MM.1S (cell line): Measurements from ENCODE around the gene TMEM143.

Experiments used
- DNase-seq: peaks from one replicate; pipeline ENCODE4 v3.0.0-alpha.2; 2015
- H2AFZ ChIP-seq: fragments of 300-600 bp; sonication (generic); 2 replicates; pipeline ENCODE4 v1.6.0; 2016; ENCODE audit warnings: antibody characterized with exemption, low read length
- H3F3A ChIP-seq: fragments of 300-600 bp; sonication (generic); 2 replicates; pipeline ENCODE4 v1.6.1; 2016; ENCODE audit warnings: mild to moderate bottlenecking, antibody characterized with exemption, low read length, moderate library complexity, mixed read lengths; ENCODE audit not compliant: insufficient read depth
- H3K27ac ChIP-seq: fragments of 300-600 bp; sonication (generic); 2 replicates; pipeline ENCODE4 v1.5.1; 2016; ENCODE audit warnings: mild to moderate bottlenecking, low read length
- H3K27me3 ChIP-seq: fragments of 300-600 bp; sonication (generic); replicated peaks from 2 replicates; pipeline ENCODE4 v1.6.0; 2016; ENCODE audit warnings: low read length; ENCODE audit not compliant: insufficient read depth
- H3K36me3 ChIP-seq: fragments of 300-600 bp; sonication (generic); replicated peaks from 2 replicates; pipeline ENCODE4 v1.6.1; 2016; ENCODE audit warnings: mild to moderate bottlenecking, low read length, mixed read lengths; ENCODE audit not compliant: insufficient read depth
- H3K4me1 ChIP-seq: fragments of 300-600 bp; sonication (generic); 2 replicates; pipeline ENCODE4 v1.6.1; 2016; ENCODE audit warnings: low read length, mixed read lengths
- H3K4me2 ChIP-seq: fragments of 300-600 bp; sonication (generic); 2 replicates; pipeline ENCODE4 v1.6.0; 2016; ENCODE audit warnings: low read depth, low read length
- H3K4me3 ChIP-seq: fragments of 300-600 bp; sonication (generic); 2 replicates; pipeline ENCODE4 v1.5.1; 2016; ENCODE audit warnings: low read length, mixed read lengths
- H3K79me2 ChIP-seq: fragments of 300-600 bp; sonication (generic); 2 replicates; pipeline ENCODE4 v1.6.1; 2016; ENCODE audit warnings: mixed run types, low read length, mixed read lengths
- H3K9ac ChIP-seq: fragments of 300-600 bp; sonication (generic); 2 replicates; pipeline ENCODE4 v1.6.1; 2016; ENCODE audit warnings: low read length, mixed read lengths
- H3K9me2 ChIP-seq: fragments of 300-600 bp; sonication (generic); replicated peaks from 2 replicates; pipeline ENCODE4 v1.6.1; 2016; ENCODE audit warnings: mild to moderate bottlenecking, low read length, mixed read lengths; ENCODE audit not compliant: insufficient read depth
- H3K9me3 ChIP-seq: fragments of 300-600 bp; sonication (generic); replicated peaks from 2 replicates; pipeline ENCODE4 v1.6.1; 2016; ENCODE audit warnings: mild to moderate bottlenecking, low read length, mixed read lengths; ENCODE audit not compliant: insufficient read depth
- H4K20me1 ChIP-seq: fragments of 300-600 bp; sonication (generic); 2 replicates; pipeline ENCODE4 v1.6.1; 2016; ENCODE audit warnings: mild to moderate bottlenecking, low read length, moderate library complexity, mixed read lengths; ENCODE audit not compliant: insufficient read depth
- EZH2 ChIP-seq: fragments of 300-600 bp; sonication (generic); optimal IDR thresholded peaks from 2 replicates; pipeline ENCODE3; 2017; ENCODE audit warnings: low read depth, mild to moderate bottlenecking, antibody characterized with exemption, low read length, mixed read lengths
- EZH2phosphoT487 ChIP-seq: fragments of 300-600 bp; sonication (generic); IDR thresholded peaks from 2 replicates; pipeline ENCODE4 v1.6.1; 2018; ENCODE audit warnings: antibody characterized with exemption, low read length
- TF ChIP-seq, protein P1 (sequence below): fragments of 300-600 bp; sonication (generic); IDR thresholded peaks from 2 replicates; pipeline ENCODE4 v1.5.1; 2016; ENCODE audit warnings: antibody characterized with exemption, low read length, mixed read lengths

TMEM143 gene

GRCh38 chr19:48290401-48290770, 73.4 kb downstream of the TMEM143 start:
- no peak overlapping the region for H3K27ac ChIP-seq

DNA sequence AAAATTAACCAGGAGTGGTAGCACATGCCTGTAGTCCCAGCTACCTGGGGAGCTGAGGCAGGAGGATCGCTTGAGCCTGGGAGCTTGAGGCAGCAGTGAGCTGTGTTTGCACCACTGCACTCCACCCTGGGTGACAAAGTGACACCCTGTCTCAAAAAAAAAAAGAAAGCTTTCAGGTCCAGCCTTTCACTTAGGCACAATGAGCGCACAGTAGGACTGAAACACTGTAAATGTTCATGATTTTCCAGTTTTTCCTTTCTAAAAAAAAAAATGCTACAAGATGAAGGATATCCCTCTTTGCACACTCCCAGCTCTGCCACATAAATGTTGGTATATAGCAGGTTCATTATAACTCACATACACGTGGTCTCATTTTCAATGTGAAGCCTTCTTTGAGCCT, 76.0 kb downstream of the TMEM143 start:
- no peaks in the 10 kb centered on the region for H3F3A ChIP-seq
- no peaks in the 10 kb centered on the region for H3K4me1 ChIP-seq
- no peak overlapping the region for H2AFZ ChIP-seq
- no peaks in the 10 kb centered on the region for H3K9me2 ChIP-seq
- H3K9me3 ChIP-seq: no peaks in the 10 kb centered on the region
- no peak overlapping the region for H3K4me2 ChIP-seq
- H3K9ac ChIP-seq: no peak overlapping the region
- H3K79me2 ChIP-seq: no peaks in the 10 kb centered on the region
- H3K4me3 ChIP-seq: no peak overlapping the region
- H3K27me3 ChIP-seq: peaks cover 74% of the 10 kb centered on the region
- H3K36me3 ChIP-seq: no peaks in the 10 kb centered on the region
- no peaks in the 10 kb centered on the region for H4K20me1 ChIP-seq
- no peak for DNase-seq
- TF ChIP-seq EZH2 (no peak), EZH2phosphoT487 (no peak)
- TF ChIP-seq, protein P1, sequence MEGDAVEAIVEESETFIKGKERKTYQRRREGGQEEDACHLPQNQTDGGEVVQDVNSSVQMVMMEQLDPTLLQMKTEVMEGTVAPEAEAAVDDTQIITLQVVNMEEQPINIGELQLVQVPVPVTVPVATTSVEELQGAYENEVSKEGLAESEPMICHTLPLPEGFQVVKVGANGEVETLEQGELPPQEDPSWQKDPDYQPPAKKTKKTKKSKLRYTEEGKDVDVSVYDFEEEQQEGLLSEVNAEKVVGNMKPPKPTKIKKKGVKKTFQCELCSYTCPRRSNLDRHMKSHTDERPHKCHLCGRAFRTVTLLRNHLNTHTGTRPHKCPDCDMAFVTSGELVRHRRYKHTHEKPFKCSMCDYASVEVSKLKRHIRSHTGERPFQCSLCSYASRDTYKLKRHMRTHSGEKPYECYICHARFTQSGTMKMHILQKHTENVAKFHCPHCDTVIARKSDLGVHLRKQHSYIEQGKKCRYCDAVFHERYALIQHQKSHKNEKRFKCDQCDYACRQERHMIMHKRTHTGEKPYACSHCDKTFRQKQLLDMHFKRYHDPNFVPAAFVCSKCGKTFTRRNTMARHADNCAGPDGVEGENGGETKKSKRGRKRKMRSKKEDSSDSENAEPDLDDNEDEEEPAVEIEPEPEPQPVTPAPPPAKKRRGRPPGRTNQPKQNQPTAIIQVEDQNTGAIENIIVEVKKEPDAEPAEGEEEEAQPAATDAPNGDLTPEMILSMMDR: no peak
- H3K27ac ChIP-seq: no peak overlapping the region

More at GRCh38 chr19:48290401-48290770, 73.4 kb downstream of the TMEM143 start:
- no peaks in the 10 kb centered on the region for H3K4me1 ChIP-seq
- H3K27me3 ChIP-seq: peaks cover 73% of the 10 kb centered on the region
- H3K9me3 ChIP-seq: no peaks in the 10 kb centered on the region
- H4K20me1 ChIP-seq: no peaks in the 10 kb centered on the region
- H3K4me2 ChIP-seq: no peak overlapping the region
- no peaks in the 10 kb centered on the region for H3F3A ChIP-seq
- no peak overlapping the region for H3K9ac ChIP-seq
- TF ChIP-seq, protein P1: no peak
- no peak for TF ChIP-seq EZH2phosphoT487
- TF ChIP-seq EZH2: no peak
- H2AFZ ChIP-seq: no peak overlapping the region
- no peaks in the 10 kb centered on the region for H3K9me2 ChIP-seq
- H3K36me3 ChIP-seq: no peaks in the 10 kb centered on the region
- H3K79me2 ChIP-seq: no peaks in the 10 kb centered on the region
- no peak overlapping the region for H3K4me3 ChIP-seq
- no peak for DNase-seq

DNA sequence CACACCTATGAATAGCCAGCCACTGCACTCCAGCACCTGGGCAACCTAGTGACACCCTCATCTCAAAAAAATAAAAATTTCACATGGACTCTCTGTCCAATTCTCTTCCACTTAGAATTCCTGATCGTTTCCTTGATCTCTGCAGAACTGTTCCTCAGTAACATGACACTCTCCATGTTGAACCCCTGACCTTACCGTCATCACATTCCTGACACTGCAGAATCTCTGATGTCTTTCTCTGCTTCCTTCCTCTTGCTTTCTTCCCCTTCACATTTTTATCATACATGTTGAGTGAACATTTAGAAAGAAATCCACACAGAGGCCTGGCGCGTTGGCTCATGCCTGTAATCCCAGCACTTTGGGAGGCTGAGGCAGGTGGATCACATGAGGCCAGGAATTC, 78.8 kb downstream of the TMEM143 start:
- TF ChIP-seq EZH2 (no peak), EZH2phosphoT487 (no peak)
- TF ChIP-seq, protein P1: no peak
- H3K9me2 ChIP-seq: no peaks in the 10 kb centered on the region
- no peaks in the 10 kb centered on the region for H3K36me3 ChIP-seq
- peaks cover 84% of the 10 kb centered on the region for H3K27me3 ChIP-seq
- H4K20me1 ChIP-seq: no peaks in the 10 kb centered on the region
- H3K9me3 ChIP-seq: no peaks in the 10 kb centered on the region
- no peak overlapping the region for H3K4me2 ChIP-seq
- H3K79me2 ChIP-seq: no peaks in the 10 kb centered on the region
- H3K27ac ChIP-seq: no peak overlapping the region
- H3K4me1 ChIP-seq: no peaks in the 10 kb centered on the region
- H2AFZ ChIP-seq: no peak overlapping the region
- H3K9ac ChIP-seq: no peak overlapping the region
- H3F3A ChIP-seq: no peaks in the 10 kb centered on the region
- no peak for DNase-seq
- H3K4me3 ChIP-seq: no peak overlapping the region

DNA sequence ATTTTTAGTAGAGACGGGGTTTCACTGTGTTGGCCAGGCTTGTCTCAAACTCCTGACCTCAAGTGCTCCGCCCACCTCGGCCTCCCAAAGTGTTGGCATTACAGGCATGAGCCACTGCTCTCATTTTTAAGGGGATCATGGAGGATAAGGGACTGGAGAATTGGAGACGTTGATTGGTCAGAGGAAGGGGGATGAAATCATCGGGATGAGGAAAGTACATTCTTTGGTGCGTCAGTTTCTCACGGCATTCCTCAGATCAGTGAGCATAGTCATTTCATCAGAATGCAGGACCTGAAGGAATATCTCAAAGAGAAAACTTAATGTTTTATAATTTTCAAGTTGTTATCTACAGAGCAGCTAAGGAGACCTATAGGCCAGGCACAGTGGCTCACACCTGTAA, 79.8 kb downstream of the TMEM143 start:
- no peaks in the 10 kb centered on the region for H3K9me3 ChIP-seq
- H3F3A ChIP-seq: no peaks in the 10 kb centered on the region
- no peak overlapping the region for H3K4me2 ChIP-seq
- peaks cover 84% of the 10 kb centered on the region for H3K27me3 ChIP-seq
- no peak overlapping the region for H3K27ac ChIP-seq
- H2AFZ ChIP-seq: no peak overlapping the region
- no peaks in the 10 kb centered on the region for H3K9me2 ChIP-seq
- no peaks in the 10 kb centered on the region for H3K79me2 ChIP-seq
- no peaks in the 10 kb centered on the region for H3K36me3 ChIP-seq
- no peaks in the 10 kb centered on the region for H4K20me1 ChIP-seq
- TF ChIP-seq EZH2 (no peak), EZH2phosphoT487 (no peak)
- TF ChIP-seq, protein P1: no peak
- H3K4me1 ChIP-seq: no peaks in the 10 kb centered on the region
- no peak for DNase-seq
- H3K9ac ChIP-seq: no peak overlapping the region
- no peak overlapping the region for H3K4me3 ChIP-seq
